Measurements from ENCODE around the gene OPA3.

Gene OPA3

GRCh38 chr19:45500918-45501729 is 83.5 kb downstream of the OPA3 start:
- DNase-seq: no peak

GRCh38 chr19:45499196-45500180 is 85.1 kb downstream of the OPA3 start:
- DNase-seq: no peak

- DNase-seq: no peak
These were observed 86.0 kb downstream of the OPA3 start, which contains the start of gene PPM1N for GRCh38 chr19:45498411-45499195. PPM1N (plus strand) TSS chr19:45498443; CDS start chr19:45498473, 30 bp downstream.

- DNase-seq: no peak
These were observed 86.8 kb downstream of the OPA3 start for GRCh38 chr19:45497791-45498190.

GRCh38 chr19:45496349-45496953 is 88.2 kb downstream of the OPA3 start:
- no peak for DNase-seq

- DNase-seq: no peak
These were observed 89.4 kb downstream of the OPA3 start for GRCh38 chr19:45495178-45495577.

- DNase-seq: no peak
These were observed 90.2 kb downstream of the OPA3 start for GRCh38 chr19:45494261-45494916.

GRCh38 chr19:45492627-45493470 is 91.8 kb downstream of the OPA3 start:
- no peak for DNase-seq

GRCh38 chr19:45492137-45492626 is 92.4 kb downstream of the OPA3 start:
- no peak for DNase-seq

- no peak for DNase-seq
These were observed 95.3 kb downstream of the OPA3 start for GRCh38 chr19:45489216-45489855.

- no peak for DNase-seq
These were observed 95.9 kb downstream of the OPA3 start for GRCh38 chr19:45488708-45489107.

- peak; percentile 89 for DNase-seq
These were observed 99.1 kb downstream of the OPA3 start for GRCh38 chr19:45485305-45486077.

GRCh38 chr19:45484273-45484945 is 100.2 kb downstream of the OPA3 start:
- DNase-seq: no peak

- DNase-seq: no peak
These were observed 101.6 kb downstream of the OPA3 start for GRCh38 chr19:45483033-45483432.

GRCh38 chr19:45478454-45479238 is 106.0 kb downstream of the OPA3 start:
- DNase-seq: peak; percentile 75

GRCh38 chr19:45477713-45478453 is 106.7 kb downstream of the OPA3 start:
- no peak for DNase-seq
